Endothelial cell of umbilical vein (primary cell): ENCODE data around the gene KDM4B. TPM values are rescaled to one million over a fixed set of nuclear protein-coding genes. Genes with fewer than 3 reads are reported as not detected.

Experiments used
- BruUV-seq: library from RNA; stranded (reverse); fragments of 400-500 nt; replicated peaks from 2 replicates; lab custom pipeline; 2021; lab: Mats Ljungman, UMichigan
- CTCF ChIA-PET: fragments of 300-600, 350-600 bp; sonication (Branson Sonifier 250); formaldehyde crosslinking; loops from one replicate; lab custom pipeline; 2021; ENCODE audit warnings: antibody characterized with exemption, inconsistent platforms; lab: Charles Lee
- POLR2A ChIA-PET: fragments of 300-600, 350-600 bp; sonication (Branson Sonifier 250); formaldehyde crosslinking; loops from one replicate; lab custom pipeline; 2021; ENCODE audit warnings: antibody characterized with exemption, inconsistent platforms; lab: Charles Lee
- DNase-seq: peaks from one replicate; pipeline ENCODE4 v3.0.0-alpha.2; 2011; ENCODE audit warnings: low read depth, low spot score
- FAIRE-seq: peaks from 2 replicates; lab custom pipeline; 2011; peaks lifted over from hg19 to GRCh38; lab: Jason Lieb, UNC
- H2AFZ ChIP-seq: 2 replicates; pipeline ENCODE4 v1.6.0; 2012; ENCODE audit warnings: low read depth, low read length, control low read depth, inconsistent platforms
- H3K27ac ChIP-seq: 2 replicates; pipeline ENCODE4 v1.5.1; 2011; ENCODE audit warnings: low read depth, mild to moderate bottlenecking, control low read depth, low read length, moderate library complexity; ENCODE audit not compliant: insufficient read depth
- H3K27me3 ChIP-seq, 2 experiments: 2 replicates each; pipeline versions ENCODE4 v1.6.0 to v1.6.1; 2011; ENCODE audit warnings: low read length in 2 of 2, mixed read lengths in 1 of 2; ENCODE audit not compliant: control insufficient read depth in 2 of 2, insufficient read depth in 2 of 2
- H3K36me3 ChIP-seq, 2 experiments: 2 replicates in 1 of 2; 3 replicates in 1 of 2; pipeline ENCODE4 v1.5.1; 2011; ENCODE audit warnings: low read length in 2 of 2, mild to moderate bottlenecking in 1 of 2, moderate library complexity in 1 of 2; ENCODE audit not compliant: control insufficient read depth in 2 of 2, insufficient read depth in 2 of 2; ENCODE audit errors: extremely low read depth in 1 of 2
- H3K4me1 ChIP-seq: 3 replicates; pipeline ENCODE4 v1.5.1; 2011; ENCODE audit warnings: mild to moderate bottlenecking, low read length; ENCODE audit not compliant: control insufficient read depth, insufficient read depth; ENCODE audit errors: extremely low read depth
- H3K4me2 ChIP-seq: 2 replicates; pipeline ENCODE4 v1.6.1; 2011; ENCODE audit warnings: low read length, control low read depth, mixed read lengths; ENCODE audit not compliant: insufficient read depth
- H3K4me3 ChIP-seq, 3 experiments: fragments of 200-600 bp in 1 of 3; sonication (generic), shearing (Covaris generic) in 1 of 3; replicated peaks in 1 of 3; 2 replicates each; pipeline ENCODE4 v1.5.1; 2011 to 2016; ENCODE audit warnings: control low read depth in 3 of 3, low read length in 3 of 3, mild to moderate bottlenecking in 2 of 3, inconsistent platforms in 1 of 3, low read depth in 1 of 3, moderate library complexity in 1 of 3; ENCODE audit not compliant: insufficient read depth in 1 of 3
- H3K79me2 ChIP-seq: 2 replicates; pipeline ENCODE4 v1.6.0; 2012; ENCODE audit warnings: low read length, inconsistent platforms; ENCODE audit not compliant: control insufficient read depth, insufficient read depth
- H3K9ac ChIP-seq: replicated peaks from 2 replicates; pipeline ENCODE3; 2011; ENCODE audit warnings: low read length, control low read depth; ENCODE audit not compliant: insufficient read depth; ENCODE audit errors: extremely low read depth
- H3K9me1 ChIP-seq: replicated peaks from 3 replicates; pipeline ENCODE4 v1.6.0; 2011; ENCODE audit warnings: mild to moderate bottlenecking, low read length; ENCODE audit not compliant: control insufficient read depth, insufficient read depth; ENCODE audit errors: extremely low read depth
- H3K9me3 ChIP-seq: replicated peaks from 2 replicates; pipeline ENCODE4 v1.5.1; 2012; ENCODE audit warnings: low read length, inconsistent platforms; ENCODE audit not compliant: control insufficient read depth, insufficient read depth
- H4K20me1 ChIP-seq: replicated peaks from 2 replicates; pipeline ENCODE3; 2011; ENCODE audit warnings: mild to moderate bottlenecking, low read length; ENCODE audit not compliant: control insufficient read depth, insufficient read depth; ENCODE audit errors: extremely low read depth
- EZH2 ChIP-seq: IDR thresholded peaks from 2 replicates; pipeline ENCODE4 v1.6.1; 2012; ENCODE audit warnings: borderline replicate concordance, low read depth, mild to moderate bottlenecking, moderate library complexity, low read length, inconsistent platforms; ENCODE audit not compliant: severe bottlenecking
- FOS ChIP-seq: IDR thresholded peaks from 2 replicates; pipeline ENCODE4 v1.6.1; 2011; ENCODE audit warnings: mild to moderate bottlenecking, low read length, moderate library complexity, borderline replicate concordance; ENCODE audit not compliant: insufficient read depth
- JUN ChIP-seq: IDR thresholded peaks from 2 replicates; pipeline ENCODE4 v1.6.1; 2011; ENCODE audit warnings: borderline replicate concordance, low read depth; ENCODE audit not compliant: insufficient read length, insufficient read depth
- MYC ChIP-seq: IDR thresholded peaks from one replicate; pipeline ENCODE4 v1.6.1; 2011; ENCODE audit warnings: mild to moderate bottlenecking, low read depth, low read length
- POLR2A ChIP-seq: IDR thresholded peaks from 2 replicates; pipeline ENCODE4 v1.6.1; 2012; ENCODE audit warnings: low read depth, mild to moderate bottlenecking, control low read depth, low read length
- POLR2AphosphoS5 ChIP-seq: IDR thresholded peaks from 2 replicates; pipeline ENCODE4 v1.6.1; 2012; ENCODE audit warnings: low read depth, mild to moderate bottlenecking, control low read depth, low read length, moderate library complexity; ENCODE audit not compliant: insufficient read depth
- dilution Hi-C: fragments of 300-500 bp; cut with MboI; formaldehyde crosslinking; loops from one replicate; pipeline ENCODE4 v1.15.0; 2019; ENCODE audit warnings: low sequenced_read_pairs; ENCODE audit not compliant: extremely low pct_ligation_motif_present
- intact Hi-C: fragments of 100-400 bp; cut with micrococcal nuclease; formaldehyde crosslinking; loops from one replicate; pipeline ENCODE4 v1.10.0; 2022
- polyA plus RNA-seq, 4 experiments: library from polyadenylated mRNA; depleted of rRNA in 3 of 4; stranded (reverse) in 3 of 4; unstranded in 1 of 4; fragments of >200 nt; gene quantifications; 2 replicates each; pipeline versions ENCODE4 v1.2.1 to v1.2.3, GENCODE V29; 2011 to 2012; ENCODE audit warnings: missing spikeins in 1 of 4
- total RNA-seq: library from RNA; stranded (reverse); gene quantifications from 2 replicates; pipeline ENCODE4 v1.2.3, GENCODE V29; 2021
- TF ChIP-seq, protein P1 (sequence below), 2 donors: IDR thresholded peaks; 1 replicate in 1 of 2; 2 replicates in 1 of 2; pipeline ENCODE4 v1.5.1; 2011; ENCODE audit warnings: low read length in 2 of 2, mild to moderate bottlenecking in 2 of 2, moderate library complexity in 2 of 2, control low read depth in 1 of 2, inconsistent platforms in 1 of 2, low read depth in 1 of 2; ENCODE audit not compliant: insufficient read depth in 1 of 2; ENCODE audit errors: extremely low read depth in 1 of 2
- TF ChIP-seq, protein P2 (sequence below): IDR thresholded peaks from 2 replicates; pipeline ENCODE4 v1.6.1; 2011; ENCODE audit not compliant: insufficient read depth, insufficient read length

The KDM4B gene
- total and polyA plus RNA-seq, 2 donors (not counting 3 experiments of a cell fraction or from before 2014, with no cell fraction given), result 12.4 to 37.2 TPM

DNA sequence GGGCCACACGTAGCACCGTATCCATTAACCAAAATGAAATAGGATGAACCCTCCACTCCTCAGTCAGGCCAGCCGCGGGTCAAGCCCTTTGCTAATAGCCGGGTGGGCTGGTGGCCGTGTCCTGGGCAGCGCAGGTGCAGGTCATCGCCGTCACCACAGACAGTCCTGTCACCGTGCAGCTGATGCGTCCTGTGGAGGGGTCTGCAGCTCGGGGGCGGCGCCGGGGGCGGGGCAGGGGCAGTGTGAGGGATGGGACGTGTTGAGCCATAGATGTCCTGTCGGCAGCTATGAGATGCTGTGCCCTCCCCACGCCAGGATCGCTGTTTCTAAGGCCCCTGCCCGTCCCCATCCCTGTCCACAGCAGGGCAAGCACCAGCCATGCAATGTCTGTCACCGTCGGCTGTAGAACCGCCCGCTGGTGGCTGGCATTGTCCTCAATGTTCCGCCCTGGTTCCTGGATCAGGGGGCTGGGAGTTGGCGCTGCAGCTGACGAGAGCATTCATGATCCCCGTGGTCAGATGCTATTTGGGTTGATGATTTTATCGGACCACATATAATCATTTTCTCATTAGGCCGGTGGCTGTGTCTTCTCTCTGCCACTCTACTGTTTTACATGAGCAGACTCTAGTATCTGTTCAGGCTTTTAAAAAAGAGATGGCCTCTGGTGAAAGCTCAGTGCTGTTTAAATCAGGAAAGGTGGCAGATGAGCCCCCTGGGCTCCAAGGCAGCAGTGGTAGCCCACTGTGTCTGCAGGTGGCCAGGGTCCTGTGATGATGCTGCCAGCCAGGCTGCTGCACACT is 126.1 kb downstream of the KDM4B start:
- Histone ChIP-seq H3K9me3 (peaks cover 2% of the 10 kb centered on the region), H2AFZ (no peak overlapping the region), H3K9ac (no peak overlapping the region), H4K20me1 (no peaks in the 10 kb centered on the region), H3K9me1 (no peaks in the 10 kb centered on the region), H3K27ac (no peak overlapping the region), H3K36me3 (peaks cover 0 to 4% of the 10 kb centered on the region in 2 experiments), H3K4me1 (no peaks in the 10 kb centered on the region), H3K4me3 (no peak overlapping the region), H3K4me2 (no peak overlapping the region), H3K79me2 (no peaks in the 10 kb centered on the region), H3K27me3 (no peaks in the 10 kb centered on the region)
- POLR2A ChIA-PET, result no interaction called here
- no peak for FAIRE-seq
- TF ChIP-seq MYC (no peak), POLR2A (no peak), JUN (no peak)
- BruUV-seq, result no TSS peak
- dilution Hi-C loops (no loop called here), intact Hi-C loops (no loop called here)
- CTCF ChIA-PET, result interaction anchor here (1.0 kb wide), 1 partner anchor 12 kb away, joined by 3 read pairs; no protein-coding TSS in a partner anchor
- DNase-seq, result no peak

DNA sequence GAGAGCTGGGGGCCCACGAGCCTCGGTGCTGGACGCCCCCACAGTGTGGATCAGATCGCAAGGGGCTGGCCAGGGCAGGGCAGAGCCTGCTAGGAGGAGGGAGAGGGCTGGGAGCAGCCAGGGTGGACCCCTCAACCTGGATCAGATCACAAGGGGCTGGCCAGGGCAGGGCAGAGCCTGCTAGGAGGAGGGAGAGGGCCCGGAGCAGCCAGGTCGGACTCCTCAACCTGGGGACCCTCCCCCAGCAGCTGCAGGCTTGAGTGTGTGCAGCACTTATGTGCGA is 126.6 kb downstream of the KDM4B start:
- dilution Hi-C loops (no loop called here), intact Hi-C loops (no loop called here)
- TF ChIP-seq, protein P1, sequence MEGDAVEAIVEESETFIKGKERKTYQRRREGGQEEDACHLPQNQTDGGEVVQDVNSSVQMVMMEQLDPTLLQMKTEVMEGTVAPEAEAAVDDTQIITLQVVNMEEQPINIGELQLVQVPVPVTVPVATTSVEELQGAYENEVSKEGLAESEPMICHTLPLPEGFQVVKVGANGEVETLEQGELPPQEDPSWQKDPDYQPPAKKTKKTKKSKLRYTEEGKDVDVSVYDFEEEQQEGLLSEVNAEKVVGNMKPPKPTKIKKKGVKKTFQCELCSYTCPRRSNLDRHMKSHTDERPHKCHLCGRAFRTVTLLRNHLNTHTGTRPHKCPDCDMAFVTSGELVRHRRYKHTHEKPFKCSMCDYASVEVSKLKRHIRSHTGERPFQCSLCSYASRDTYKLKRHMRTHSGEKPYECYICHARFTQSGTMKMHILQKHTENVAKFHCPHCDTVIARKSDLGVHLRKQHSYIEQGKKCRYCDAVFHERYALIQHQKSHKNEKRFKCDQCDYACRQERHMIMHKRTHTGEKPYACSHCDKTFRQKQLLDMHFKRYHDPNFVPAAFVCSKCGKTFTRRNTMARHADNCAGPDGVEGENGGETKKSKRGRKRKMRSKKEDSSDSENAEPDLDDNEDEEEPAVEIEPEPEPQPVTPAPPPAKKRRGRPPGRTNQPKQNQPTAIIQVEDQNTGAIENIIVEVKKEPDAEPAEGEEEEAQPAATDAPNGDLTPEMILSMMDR (IDR thresholded peaks at IDR 0.05; ENCODE audit: extremely low read depth in 1 of 2, insufficient read depth in 1 of 2, low read depth in 1 of 2, low read length in 2 of 2), result no peak
- TF ChIP-seq, protein P2, sequence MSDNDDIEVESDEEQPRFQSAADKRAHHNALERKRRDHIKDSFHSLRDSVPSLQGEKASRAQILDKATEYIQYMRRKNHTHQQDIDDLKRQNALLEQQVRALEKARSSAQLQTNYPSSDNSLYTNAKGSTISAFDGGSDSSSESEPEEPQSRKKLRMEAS, result no peak
- TF ChIP-seq POLR2AphosphoS5, result no peak
- no peak for TF ChIP-seq POLR2A
- TF ChIP-seq FOS, result no peak
- TF ChIP-seq MYC, result no peak
- TF ChIP-seq EZH2, result no peak
- Histone ChIP-seq H4K20me1 (no peaks in the 10 kb centered on the region), H3K27ac (no peak overlapping the region), H3K4me2 (no peak overlapping the region), H2AFZ (no peak overlapping the region), H3K9me1 (no peaks in the 10 kb centered on the region), H3K9ac (no peak overlapping the region), H3K27me3 (no peaks in the 10 kb centered on the region), H3K9me3 (peaks cover 2% of the 10 kb centered on the region), H3K4me3 (no peak overlapping the region), H3K4me1 (no peaks in the 10 kb centered on the region), H3K79me2 (no peaks in the 10 kb centered on the region), H3K36me3 (peaks cover 0 to 4% of the 10 kb centered on the region in 2 experiments)
- FAIRE-seq (no peak), DNase-seq (no peak)
- no TSS peak for BruUV-seq
- POLR2A ChIA-PET, result no interaction called here
- CTCF ChIA-PET, result interaction anchor here (1.0 kb wide), 1 partner anchor 12 kb away, joined by 3 read pairs; no protein-coding TSS in a partner anchor
